Right hindlimb (tissue), 1 donor: ENCODE measurements around the gene MTTP.

Experiments used
- DNase-seq: peaks from one replicate; pipeline ENCODE4 v3.0.0-alpha.2; 2018

MTTP gene

DNA sequence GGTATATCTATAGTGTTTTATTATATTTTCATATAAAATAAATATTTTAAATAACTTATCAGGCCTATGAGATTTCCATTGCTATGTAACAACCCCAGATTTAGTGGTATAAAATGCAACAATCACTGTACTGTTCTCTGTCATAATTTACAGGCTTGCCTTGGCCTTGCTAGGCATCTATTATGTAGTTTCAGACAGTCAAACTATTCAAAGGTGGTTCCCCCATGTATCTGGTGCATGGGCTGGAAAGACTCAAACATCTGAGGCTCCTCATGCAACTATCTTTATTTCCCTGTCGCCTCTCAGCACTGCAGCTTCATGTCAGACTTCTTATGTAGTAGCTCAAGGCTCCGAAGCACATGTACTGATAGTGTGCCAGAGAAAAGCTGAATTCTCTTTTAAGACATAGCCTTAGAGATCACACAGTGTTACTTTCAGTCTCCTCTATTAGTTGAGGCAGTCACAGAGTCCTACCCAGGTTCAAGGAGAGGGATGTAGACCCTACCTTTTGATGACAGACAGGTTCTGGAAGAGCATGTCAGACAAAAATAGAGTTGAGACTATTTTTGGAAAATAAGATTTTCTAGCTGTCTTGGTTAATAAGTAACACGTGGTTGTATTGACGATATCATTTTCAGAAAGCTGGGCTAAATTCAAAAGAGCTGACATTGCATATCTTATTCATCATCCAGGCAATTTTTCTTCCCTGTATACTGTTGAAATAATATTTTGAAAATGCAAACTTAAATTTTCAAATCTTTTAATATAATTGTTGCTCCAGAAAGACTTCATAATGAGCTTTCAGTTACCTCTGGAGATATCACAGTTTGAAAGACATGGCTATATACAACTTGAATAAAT lies 19.4 kb downstream of the MTTP start:
- DNase-seq = no peak

- DNase-seq = no peak
Measured at GRCh38 chr4:99594818-99595217, 20.2 kb downstream of the MTTP start.

GRCh38 chr4:99606716-99607115 lies 32.1 kb downstream of the MTTP start:
- DNase-seq = no peak

GRCh38 chr4:99608417-99608816 lies 33.8 kb downstream of the MTTP start:
- no peak for DNase-seq

DNA sequence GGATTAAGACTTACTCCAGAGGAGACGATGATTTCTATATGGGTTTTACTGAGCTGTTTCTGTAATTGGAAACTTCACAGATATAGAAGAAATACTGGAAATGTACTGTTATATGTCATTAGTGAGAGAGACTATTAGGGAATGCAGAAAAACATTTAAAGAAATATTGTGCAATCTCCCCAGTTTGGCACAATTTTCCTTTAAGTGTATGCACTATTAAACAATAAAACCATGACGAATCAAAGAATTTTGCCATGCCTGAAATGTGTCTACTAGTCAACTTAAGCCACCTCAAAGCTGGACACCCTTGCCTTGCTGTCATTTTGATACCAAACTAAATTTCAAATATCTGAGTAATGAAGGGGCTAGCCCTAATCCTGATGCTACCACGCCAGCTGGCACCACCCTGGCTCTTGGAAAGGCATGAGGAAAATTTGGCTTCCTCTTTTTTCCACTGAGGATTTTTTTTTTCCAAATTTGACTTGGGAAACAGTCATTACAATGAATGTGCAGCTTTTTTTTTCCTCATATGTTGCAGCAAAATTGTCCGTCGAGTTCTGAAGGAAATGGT lies 36.1 kb downstream of the MTTP start:
- peak; percentile 58 for DNase-seq

DNA sequence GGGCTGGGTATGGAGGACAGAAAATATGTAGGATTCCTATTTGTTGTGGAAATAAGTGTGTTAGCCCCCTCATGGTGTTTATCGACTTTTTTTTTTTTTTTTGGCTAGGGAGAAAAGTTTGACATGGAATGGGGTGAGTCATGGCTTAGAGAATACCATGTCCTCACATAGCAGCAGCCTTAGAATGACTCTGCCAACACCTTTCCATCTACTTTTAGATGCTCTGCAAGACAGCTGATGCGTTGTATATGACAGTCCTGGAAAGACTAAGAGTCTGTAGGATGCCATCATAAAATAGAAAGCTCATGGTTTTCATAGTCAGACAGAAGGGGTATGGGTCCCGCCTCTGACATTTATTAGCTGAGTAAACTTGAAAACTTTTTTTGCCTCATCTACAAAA lies 37.7 kb downstream of the MTTP start:
- no peak for DNase-seq

DNA sequence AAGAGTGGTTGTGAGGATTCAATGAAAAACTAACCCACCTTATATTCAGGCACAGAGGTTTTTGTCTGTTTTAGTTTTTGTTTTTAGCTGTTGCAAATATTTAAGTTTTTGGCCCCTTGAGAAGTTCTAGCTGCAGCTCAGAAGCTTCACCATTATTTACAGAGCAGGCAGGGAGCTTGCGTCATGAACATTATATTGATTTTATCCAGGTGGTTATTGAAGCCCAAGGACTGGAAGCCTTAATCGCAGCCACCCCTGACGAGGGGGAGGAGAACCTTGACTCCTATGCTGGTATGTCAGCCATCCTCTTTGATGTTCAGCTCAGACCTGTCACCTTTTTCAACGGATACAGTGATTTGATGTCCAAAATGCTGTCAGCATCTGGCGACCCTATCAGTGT lies 38.1 kb downstream of the MTTP start:
- DNase-seq = no peak

GRCh38 chr4:99614491-99614890 lies 39.9 kb downstream of the MTTP start:
- no peak for DNase-seq

- no peak for DNase-seq
Measured at GRCh38 chr4:99615170-99615820, 40.7 kb downstream of the MTTP start.

DNA sequence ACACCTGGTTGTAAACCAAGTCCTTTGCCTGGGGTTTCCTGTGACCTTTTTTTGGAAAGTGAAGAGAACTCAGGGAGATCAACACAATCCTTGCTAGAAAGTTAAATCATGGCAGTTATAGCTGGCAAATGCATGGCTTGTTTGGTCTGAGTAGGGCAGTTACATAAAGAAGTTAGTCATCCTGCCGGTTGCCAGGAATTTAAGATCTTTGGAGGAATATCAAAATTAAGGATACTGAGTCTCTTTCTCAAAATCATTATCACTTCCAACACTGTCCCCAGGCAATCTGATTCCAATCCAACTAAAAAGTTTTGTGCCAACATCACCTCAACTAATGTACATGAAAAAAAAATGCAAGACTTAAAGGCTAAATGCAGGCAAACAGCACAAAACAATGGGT lies 42.8 kb downstream of the MTTP start:
- DNase-seq = no peak

GRCh38 chr4:99622341-99622740 lies 47.7 kb downstream of the MTTP start:
- no peak for DNase-seq

- DNase-seq = no peak
Measured at GRCh38 chr4:99624141-99624719, 49.6 kb downstream of the MTTP start.

DNA sequence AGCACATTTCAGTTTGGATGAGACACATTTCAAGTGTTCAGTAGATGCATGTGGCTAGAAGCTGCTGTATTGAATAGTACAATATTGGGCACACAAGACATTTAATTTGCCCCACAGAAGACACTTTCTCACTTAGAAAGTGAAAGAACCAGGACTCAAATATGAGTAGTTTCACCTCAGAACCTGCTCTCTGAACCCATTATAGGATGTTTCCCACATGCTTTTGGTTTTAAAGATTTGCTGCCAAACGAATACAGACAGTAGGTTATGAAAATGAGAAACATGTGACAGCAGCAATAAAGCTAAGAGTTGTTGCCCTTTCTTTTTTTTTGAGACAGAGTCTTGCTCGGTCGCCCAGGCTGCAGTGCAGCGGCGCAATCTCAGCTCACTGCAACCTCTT lies 50.7 kb downstream of the MTTP start:
- no peak for DNase-seq

DNA sequence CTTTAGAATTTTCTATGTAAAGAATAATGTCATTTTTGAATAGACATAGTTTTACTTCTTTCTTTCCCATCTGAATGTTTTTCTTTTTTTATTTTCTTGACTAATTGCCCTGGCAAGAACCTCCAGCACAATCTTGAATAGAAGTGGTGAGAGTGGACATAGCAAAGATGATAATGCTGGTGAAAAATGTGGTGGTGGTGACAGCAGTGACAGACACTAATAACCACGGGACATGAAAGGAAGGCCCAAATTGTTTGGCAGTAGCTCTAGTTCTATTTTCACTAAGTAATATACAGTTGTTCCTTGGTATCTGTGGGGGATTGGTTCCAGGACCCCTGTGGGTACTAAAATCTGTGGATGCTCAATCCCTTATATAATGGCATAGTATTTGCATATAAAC lies 53.4 kb downstream of the MTTP start:
- no peak for DNase-seq

DNA sequence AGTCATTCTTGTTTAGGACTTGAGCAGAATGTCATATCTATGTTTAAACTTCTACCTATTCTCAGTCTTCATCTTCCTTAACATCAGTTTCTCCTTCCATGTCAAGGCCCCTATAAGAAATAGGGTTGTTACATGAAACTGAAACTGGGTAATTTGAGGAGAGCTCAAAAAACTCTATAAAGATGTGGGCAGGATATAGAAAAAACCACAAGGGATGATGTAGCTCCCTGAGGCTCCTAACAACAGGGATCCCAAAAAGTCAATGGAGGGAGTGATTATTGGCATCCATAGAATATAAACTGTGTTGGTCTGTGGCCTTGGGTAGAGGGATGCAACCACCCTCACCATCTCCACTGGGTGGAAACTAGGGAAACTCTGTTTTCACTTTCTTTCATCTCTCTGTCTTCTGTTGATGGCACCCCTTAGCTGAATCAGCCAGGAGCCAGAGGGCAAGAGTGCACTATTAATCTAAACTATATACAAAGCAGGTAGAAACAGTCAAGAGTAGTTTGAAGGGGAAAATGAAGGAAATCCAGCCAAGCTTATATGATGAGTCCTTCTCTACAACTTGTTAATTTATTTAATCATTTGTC lies 55.4 kb downstream of the MTTP start:
- no peak for DNase-seq

DNA sequence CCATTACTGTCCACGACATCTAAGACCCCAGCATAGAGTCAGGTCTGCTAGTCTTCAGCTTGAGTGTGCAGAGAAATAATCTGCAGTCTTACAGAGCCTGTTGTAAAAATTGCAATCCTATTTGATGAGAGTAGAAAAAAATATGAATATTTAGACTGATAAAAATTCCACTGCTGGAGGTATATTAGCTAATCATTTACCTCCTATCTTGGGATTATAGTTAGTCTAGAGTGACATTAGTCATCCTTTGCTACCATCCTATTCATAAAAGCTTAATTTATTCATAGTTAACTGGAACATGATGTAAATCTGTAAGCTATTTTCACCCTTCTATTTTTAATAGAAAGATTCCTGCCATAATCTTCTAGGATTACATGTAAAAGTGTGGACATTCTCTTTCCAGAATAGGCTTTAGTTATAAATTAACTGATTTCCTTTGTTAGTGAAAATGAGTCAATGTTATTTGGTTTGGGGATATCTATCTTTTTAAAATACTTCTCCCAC lies 56.3 kb downstream of the MTTP start:
- DNase-seq = no peak

- no peak for DNase-seq
Measured at GRCh38 chr4:99633772-99634171, 59.1 kb downstream of the MTTP start.

GRCh38 chr4:99634742-99635360 lies 60.2 kb downstream of the MTTP start:
- no peak for DNase-seq

- no peak for DNase-seq
Measured at GRCh38 chr4:99635601-99636000, 61.0 kb downstream of the MTTP start.

DNA sequence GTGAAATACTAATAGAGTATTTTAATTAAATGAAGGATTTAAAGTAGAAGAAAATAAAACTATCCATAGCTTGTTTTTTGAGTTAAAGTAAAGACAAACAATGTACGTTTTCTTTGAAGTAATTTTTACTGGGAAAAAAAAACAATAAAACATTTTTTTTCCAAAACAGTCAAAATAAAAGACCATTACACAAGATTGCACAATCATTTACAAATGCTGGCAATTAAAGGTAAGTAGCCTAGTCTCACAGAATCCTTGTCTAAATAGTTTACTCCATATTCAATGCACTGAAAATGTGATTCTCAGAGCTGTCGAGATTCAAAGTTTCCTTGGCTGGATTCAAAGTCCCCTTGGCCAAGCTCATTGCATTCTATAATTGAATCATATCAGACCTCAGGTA lies 61.8 kb downstream of the MTTP start:
- DNase-seq = no peak

DNA sequence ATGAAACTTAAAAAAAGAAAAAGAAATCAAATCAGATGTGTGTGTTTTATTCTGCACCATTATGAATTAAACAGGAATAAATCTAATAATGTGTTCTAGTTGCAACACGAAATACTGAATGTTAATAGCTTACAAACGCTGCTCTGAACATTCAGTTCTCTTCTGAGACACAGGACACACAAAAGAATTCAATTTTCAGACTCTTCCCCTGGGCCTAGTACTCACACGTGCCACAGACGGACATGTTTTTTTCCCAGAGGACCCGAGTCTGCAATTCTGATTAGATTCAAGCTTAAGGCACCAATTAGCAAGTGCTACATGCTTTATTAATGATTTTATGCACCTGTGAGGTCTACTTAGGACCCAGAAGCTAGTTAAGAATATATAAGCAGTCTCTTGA lies 62.5 kb downstream of the MTTP start:
- DNase-seq = no peak

- no peak for DNase-seq
Measured at GRCh38 chr4:99640676-99641075, 66.1 kb downstream of the MTTP start.
